GM19395 (cell line): ENCODE results near the gene MYCL.
"Not testable (repeated sequence)": the region's sequence is repeated elsewhere in the genome, so short reads cannot be mapped to it uniquely, and the experiment has no call there.

Source experiments
- ATAC-seq: cut with Tn5 transposase; IDR thresholded peaks from one replicate; pipeline ENCODE4 v1.9.1; 2021; ENCODE audit warnings: mild to moderate bottlenecking, moderate library complexity; ENCODE audit not compliant: unreplicated experiment

The MYCL gene

GRCh38 chr1:39892601-39893595 lies 8.8 kb downstream of the MYCL start:
- no peak for ATAC-seq

DNA sequence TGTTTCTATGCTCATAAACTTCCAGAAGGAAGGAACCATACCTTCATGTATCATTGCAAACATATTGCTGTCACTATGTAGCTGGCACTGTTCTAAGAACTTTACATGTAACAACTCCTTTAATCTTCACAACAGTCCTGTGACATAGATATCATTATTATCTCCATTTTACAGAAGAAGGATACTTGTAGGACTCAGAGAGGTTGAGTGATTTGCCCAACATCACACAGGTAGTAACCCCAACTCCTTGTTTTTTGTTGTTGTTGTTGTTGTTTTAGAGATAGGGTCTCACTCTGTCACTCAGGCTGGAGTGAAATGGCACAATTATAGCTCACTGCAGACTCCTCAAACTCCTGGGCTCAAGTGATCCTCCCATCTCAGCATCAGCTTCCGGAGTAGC lies 10.8 kb downstream of the MYCL start:
- ATAC-seq: no peak

- no peak for ATAC-seq
These were observed 11.4 kb downstream of the MYCL start for GRCh38 chr1:39890273-39890672.

DNA sequence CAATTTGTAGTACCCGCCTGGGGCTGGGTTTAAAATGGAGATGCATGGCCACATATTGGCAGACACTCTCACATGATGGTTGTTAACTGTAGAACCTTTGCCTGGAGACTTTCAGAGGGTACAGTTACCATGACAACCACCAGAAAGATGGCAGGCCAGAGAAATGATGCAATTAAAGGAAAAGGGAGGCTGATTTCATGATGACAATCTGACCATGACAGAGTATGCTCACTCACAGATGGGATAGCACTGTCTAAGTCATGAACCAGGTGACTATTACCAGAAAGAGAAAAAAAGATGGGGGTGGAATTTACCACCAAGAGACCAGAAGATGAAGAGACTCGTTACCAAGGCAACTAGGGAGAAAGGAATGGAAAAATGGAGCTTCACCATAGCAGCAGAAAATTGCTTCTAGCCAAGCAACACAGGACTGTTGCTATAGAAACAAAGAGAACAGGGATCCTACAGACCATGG lies 14.9 kb downstream of the MYCL start:
- no peak for ATAC-seq

GRCh38 chr1:39885516-39885915 lies 16.2 kb downstream of the MYCL start:
- ATAC-seq: no peak

GRCh38 chr1:39882152-39882551 lies 19.6 kb downstream of the MYCL start:
- no peak for ATAC-seq

DNA sequence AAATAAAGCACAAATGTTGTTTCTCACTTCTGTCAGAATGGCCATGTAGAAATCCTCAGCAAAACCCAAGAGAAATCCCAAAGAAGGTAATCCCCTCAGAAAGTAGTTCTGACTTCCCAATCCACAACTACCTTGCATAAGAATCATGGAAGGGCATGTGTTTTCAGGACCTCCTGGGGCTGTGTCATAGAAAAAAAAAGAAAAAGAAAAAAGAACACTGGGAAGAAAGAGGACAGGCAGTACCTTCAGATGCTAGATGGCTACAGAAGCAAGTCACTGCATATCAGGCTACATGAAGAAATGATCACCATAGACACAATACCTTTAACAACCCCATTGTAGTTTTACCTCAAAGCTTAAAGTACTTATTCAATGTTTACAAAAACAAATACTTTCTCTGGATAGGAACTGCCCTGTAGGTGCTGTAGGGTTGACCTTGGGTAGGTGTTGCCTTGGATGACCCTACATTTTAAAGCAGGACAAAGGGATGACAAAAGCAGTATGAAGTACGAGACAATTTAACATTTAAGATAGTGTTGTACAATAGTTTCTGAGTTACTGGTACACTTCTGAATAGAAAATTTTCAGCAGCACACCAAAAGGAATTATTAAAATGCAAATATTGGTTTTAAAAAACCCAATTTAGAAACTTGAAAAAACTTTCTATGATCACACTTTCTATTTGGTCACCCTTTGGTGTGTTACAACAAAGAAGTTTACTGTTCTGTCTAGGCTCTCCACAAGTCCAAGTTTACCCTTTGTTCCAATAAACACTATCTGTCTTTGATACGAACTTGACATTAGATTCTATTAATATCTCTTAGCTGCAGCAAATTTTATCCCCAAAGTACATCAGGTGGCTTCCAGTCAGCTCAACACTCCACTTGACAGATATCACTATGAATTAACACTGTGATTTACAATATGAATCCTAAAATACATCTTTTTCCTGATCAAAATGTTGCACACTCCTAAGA lies 23.4 kb downstream of the MYCL start:
- ATAC-seq: no peak

GRCh38 chr1:39877231-39877778 lies 24.4 kb downstream of the MYCL start:
- no peak for ATAC-seq

GRCh38 chr1:39876144-39876543 lies 25.6 kb downstream of the MYCL start:
- ATAC-seq: no peak

DNA sequence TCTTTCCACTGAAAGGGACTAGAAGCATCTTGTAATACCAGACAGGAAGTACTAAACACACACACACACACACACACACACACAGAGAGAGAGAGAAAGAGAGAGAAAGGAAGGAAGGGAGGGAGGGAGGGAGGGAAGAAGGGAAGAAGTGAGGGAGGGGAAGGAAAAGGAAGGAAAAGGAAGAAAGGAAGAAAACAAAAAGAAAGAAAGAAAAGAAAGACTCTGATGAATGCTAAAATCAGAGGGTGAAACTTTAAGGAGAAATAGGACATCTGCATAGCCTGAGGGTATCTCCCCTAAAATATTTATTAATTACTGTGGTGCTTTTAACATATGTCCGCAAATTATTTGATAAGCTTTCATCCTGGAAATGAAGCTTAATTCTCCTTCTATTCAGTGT lies 29.0 kb downstream of the MYCL start:
- ATAC-seq: no peak

- ATAC-seq: no peak
These were observed 29.9 kb downstream of the MYCL start for GRCh38 chr1:39871796-39872195.

- ATAC-seq: not testable (repeated sequence)
These were observed 30.7 kb downstream of the MYCL start for GRCh38 chr1:39871043-39871442.

- ATAC-seq: not testable (repeated sequence)
These were observed 32.1 kb downstream of the MYCL start for GRCh38 chr1:39869538-39870112.

- ATAC-seq: no peak
These were observed 35.0 kb downstream of the MYCL start for GRCh38 chr1:39866767-39867166.

DNA sequence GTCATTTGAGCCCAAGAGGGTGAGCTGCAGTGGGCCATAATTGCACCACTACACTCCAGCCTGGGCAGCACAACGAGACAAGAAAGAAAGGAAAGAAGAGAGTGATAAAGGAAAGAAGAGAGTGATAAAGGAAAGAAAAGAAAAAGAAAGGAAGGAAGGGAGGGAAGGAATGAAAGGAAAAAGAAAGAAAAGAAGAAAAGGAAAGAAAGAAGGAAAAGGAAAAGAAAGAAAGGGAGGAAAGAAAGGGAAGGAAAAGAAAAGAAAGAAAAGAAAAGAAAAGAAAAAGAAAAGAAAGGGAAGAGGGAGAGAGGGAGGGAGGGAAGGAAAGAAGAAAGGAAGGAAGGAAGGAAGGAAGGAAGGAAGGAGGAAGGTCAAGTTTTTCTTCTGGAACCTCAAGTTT lies 36.0 kb downstream of the MYCL start:
- no peak for ATAC-seq

DNA sequence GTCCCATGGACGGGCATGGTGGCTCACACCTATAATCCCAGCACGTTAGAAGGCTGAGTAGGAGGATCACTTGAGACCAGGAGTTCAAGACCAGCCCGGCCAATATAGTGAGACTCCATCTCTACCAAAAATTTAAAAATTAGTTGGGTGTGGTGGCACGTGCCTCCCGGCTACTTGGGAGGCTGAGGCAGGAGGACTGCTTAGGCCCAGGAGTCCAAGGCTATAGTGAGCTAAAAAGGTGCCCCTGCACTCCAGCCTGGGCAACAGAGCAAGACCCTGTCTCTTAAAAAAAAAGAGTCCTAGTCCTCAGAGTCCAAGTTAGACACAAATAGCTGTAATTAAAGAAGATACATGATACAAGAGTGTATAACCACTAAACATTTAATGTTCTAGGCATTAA lies 38.5 kb downstream of the MYCL start:
- ATAC-seq: no peak

- no peak for ATAC-seq
These were observed 40.7 kb downstream of the MYCL start for GRCh38 chr1:39861003-39861402.

DNA sequence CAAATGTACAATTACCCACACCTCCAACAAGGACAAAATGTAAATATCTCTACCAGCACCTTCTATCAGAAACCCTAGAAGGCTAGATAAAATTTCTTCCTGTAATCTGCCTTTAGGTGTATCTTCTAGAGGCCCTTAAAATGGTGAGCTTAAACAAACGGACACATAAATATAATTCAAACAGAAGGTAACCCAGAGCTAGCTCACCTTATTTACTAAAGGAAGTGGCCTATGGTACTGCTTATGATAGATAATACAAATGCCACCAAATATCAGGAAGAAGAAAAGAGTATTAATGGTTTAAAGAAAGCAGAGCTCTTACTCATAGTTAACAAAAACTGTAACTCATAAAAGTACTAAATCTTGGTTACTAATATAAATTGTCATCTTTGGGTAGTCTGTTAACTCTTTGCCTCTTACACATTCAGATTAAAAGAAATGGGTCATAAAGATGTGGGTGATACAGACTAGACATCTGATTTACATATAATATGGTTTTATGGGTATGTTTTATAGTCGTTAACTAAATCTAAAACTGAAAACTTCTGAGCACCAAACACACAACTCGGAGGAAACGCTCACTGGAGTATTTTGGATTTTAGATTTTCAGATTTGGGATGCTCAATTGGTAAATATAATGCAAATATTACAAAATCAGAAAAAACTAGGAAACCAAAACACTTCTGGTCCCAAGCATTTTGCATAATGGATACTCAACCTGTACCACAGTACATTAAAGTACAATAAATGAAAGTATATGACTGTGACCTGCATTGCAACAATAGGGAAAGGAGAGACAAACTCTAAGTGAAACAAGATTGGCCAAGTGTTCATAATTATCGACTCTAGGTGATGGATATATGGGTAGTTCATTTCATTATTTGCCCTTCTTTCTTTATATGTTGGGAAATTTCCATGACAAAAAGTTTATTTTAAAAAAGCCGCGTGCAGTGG lies 41.6 kb downstream of the MYCL start:
- no peak for ATAC-seq

DNA sequence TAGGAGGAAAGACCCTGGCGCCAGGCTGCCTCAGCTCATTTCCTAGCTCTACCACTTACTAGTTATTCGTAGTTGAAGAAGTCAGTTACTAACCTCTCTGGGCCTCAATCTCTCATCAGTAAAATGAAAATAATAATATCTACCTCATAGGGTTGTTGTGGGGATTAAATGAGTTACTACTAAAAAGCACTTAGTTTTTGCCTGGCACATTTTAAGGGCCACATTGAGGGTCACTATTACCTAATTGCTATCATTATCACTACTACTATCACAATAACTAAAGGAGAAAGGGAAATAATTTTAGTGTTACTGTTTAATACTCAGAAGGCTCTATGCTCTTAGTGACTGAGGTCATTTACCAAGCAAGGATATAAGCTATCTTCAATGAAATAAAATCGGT lies 43.4 kb downstream of the MYCL start:
- ATAC-seq: no peak
